H1 (cell line): ENCODE data around the gene KRTCAP2. TPM values are rescaled to one million over a fixed set of nuclear protein-coding genes. Genes with fewer than 3 reads are reported as not detected.
A peak's percentile ranks its signal among the peaks of the same experiment; 100 is the strongest.

Experiments
- CTCF ChIA-PET: fragments of 300-600 bp; sonication (Branson Sonifier 250); formaldehyde crosslinking; loops from one replicate; lab custom pipeline; 2021; ENCODE audit not compliant: partially characterized antibody; lab: Charles Lee
- POLR2A ChIA-PET: fragments of 300-600 bp; sonication (Branson Sonifier 250); formaldehyde crosslinking; loops from one replicate; lab custom pipeline; 2021; ENCODE audit warnings: inconsistent platforms; ENCODE audit not compliant: partially characterized antibody; lab: Charles Lee
- DNase-seq, 2 experiments: peaks; one replicate each; pipeline versions ENCODE4 v3.0.0 to v3.0.0-alpha.2; 2010 to 2022; ENCODE audit warnings: low spot score in 2 of 2, low read depth in 1 of 2, mixed read lengths in 1 of 2
- FAIRE-seq: peaks from 2 replicates; lab custom pipeline; 2011; peaks lifted over from hg19 to GRCh38; lab: Jason Lieb, UNC
- H2AFZ ChIP-seq: 2 replicates; pipeline ENCODE4 v1.8.1; 2012; ENCODE audit warnings: low read length, inconsistent platforms
- H2AK5ac ChIP-seq: 2 replicates; pipeline ENCODE4 v1.6.1; 2013; ENCODE audit warnings: low read depth, low read length
- H2BK120ac ChIP-seq: replicated peaks from 2 replicates; pipeline ENCODE3; 2013; ENCODE audit warnings: low read depth, low read length, inconsistent platforms
- H2BK12ac ChIP-seq: 2 replicates; pipeline ENCODE4 v1.6.1; 2013; ENCODE audit warnings: low read depth, low read length
- H2BK15ac ChIP-seq: 2 replicates; pipeline ENCODE4 v1.6.1; 2013; ENCODE audit warnings: low read length
- H2BK20ac ChIP-seq: 2 replicates; pipeline ENCODE4 v1.6.1; 2013; ENCODE audit warnings: low read length
- H2BK5ac ChIP-seq: 2 replicates; pipeline ENCODE4 v1.6.1; 2013; ENCODE audit warnings: low read depth, low read length
- H3K14ac ChIP-seq: 2 replicates; pipeline ENCODE4 v1.6.1; 2013; ENCODE audit warnings: inconsistent platforms; ENCODE audit not compliant: insufficient read length
- H3K18ac ChIP-seq: 2 replicates; pipeline ENCODE4 v1.6.1; 2013; ENCODE audit warnings: low read length; ENCODE audit errors: extremely low read depth
- H3K23ac ChIP-seq: 2 replicates; pipeline ENCODE4 v1.6.1; 2013; ENCODE audit warnings: inconsistent platforms; ENCODE audit not compliant: insufficient read length
- H3K23me2 ChIP-seq: 2 replicates; pipeline ENCODE4 v1.6.1; 2013; ENCODE audit warnings: low read depth, low read length
- H3K27ac ChIP-seq: 2 replicates; pipeline ENCODE4 v1.6.1; 2011; ENCODE audit warnings: low read depth, low read length, inconsistent platforms
- H3K27me3 ChIP-seq, 4 experiments: replicated peaks in 1 of 4; 1 replicate in 1 of 4; 2 replicates in 3 of 4; pipeline versions ENCODE4 v1.6.1 to v1.8.1; 2011 to 2013; ENCODE audit warnings: low read length in 3 of 4, mild to moderate bottlenecking in 3 of 4, inconsistent platforms in 2 of 4, mixed read lengths in 2 of 4, moderate library complexity in 1 of 4; ENCODE audit not compliant: control insufficient read depth in 3 of 4, insufficient read depth in 3 of 4; ENCODE audit errors: extremely low read depth in 1 of 4
- H3K36me3 ChIP-seq, 4 experiments: 2 replicates each; pipeline versions ENCODE4 v1.6.1 to v1.8.1; 2011 to 2013; ENCODE audit warnings: mild to moderate bottlenecking in 4 of 4, low read length in 3 of 4, moderate library complexity in 2 of 4, control low read depth in 1 of 4, inconsistent platforms in 1 of 4; ENCODE audit not compliant: insufficient read depth in 4 of 4, control insufficient read depth in 2 of 4
- H3K4ac ChIP-seq: replicated peaks from 2 replicates; pipeline ENCODE3; 2013; ENCODE audit warnings: low read length, low read depth, mixed read lengths, inconsistent platforms; ENCODE audit not compliant: insufficient read length
- H3K4me1 ChIP-seq, 4 experiments: replicated peaks in 1 of 4; 1 replicate in 1 of 4; 2 replicates in 3 of 4; pipeline versions ENCODE4 v1.6.1 to v1.8.1; 2011 to 2013; ENCODE audit warnings: low read length in 3 of 4, inconsistent platforms in 2 of 4, mixed read lengths in 1 of 4; ENCODE audit not compliant: insufficient read depth in 4 of 4, control insufficient read depth in 3 of 4
- H3K4me2 ChIP-seq, 2 experiments: 2 replicates each; pipeline versions ENCODE4 v1.6.1 to v1.8.1; 2011 to 2013; ENCODE audit warnings: low read depth in 2 of 2, low read length in 2 of 2, control low read depth in 1 of 2, inconsistent platforms in 1 of 2, mild to moderate bottlenecking in 1 of 2; ENCODE audit not compliant: insufficient read depth in 1 of 2
- H3K4me3 ChIP-seq, 4 experiments: fragments of 200-600, 300-600 bp in 1 of 4; sonication (generic), shearing (Covaris generic), sonication (Bioruptor Twin) in 1 of 4; 2 replicates each; pipeline versions ENCODE4 v1.5.1 to v1.8.1; 2011 to 2016; ENCODE audit warnings: low read length in 4 of 4, low read depth in 3 of 4, control low read depth in 2 of 4, inconsistent platforms in 2 of 4, mild to moderate bottlenecking in 2 of 4, mixed read lengths in 1 of 4, moderate library complexity in 1 of 4; ENCODE audit not compliant: insufficient read depth in 2 of 4; ENCODE audit errors: extremely low read depth in 1 of 4
- H3K56ac ChIP-seq: replicated peaks from 2 replicates; pipeline ENCODE3; 2013; ENCODE audit warnings: low read depth, mild to moderate bottlenecking, mixed read lengths, low read length, inconsistent platforms; ENCODE audit not compliant: insufficient read length
- H3K79me1 ChIP-seq: 2 replicates; pipeline ENCODE4 v1.6.1; 2013; ENCODE audit warnings: low read depth, low read length, control low read depth
- H3K79me2 ChIP-seq, 2 experiments: 2 replicates each; pipeline versions ENCODE4 v1.6.1 to v1.8.1; 2012 to 2013; ENCODE audit warnings: low read length in 2 of 2, mild to moderate bottlenecking in 2 of 2, inconsistent platforms in 1 of 2; ENCODE audit not compliant: insufficient read depth in 2 of 2, control insufficient read depth in 1 of 2
- H3K9ac ChIP-seq, 4 experiments: replicated peaks in 1 of 4; 1 replicate in 1 of 4; 2 replicates in 3 of 4; pipeline versions ENCODE4 v1.6.1 to v1.8.1; 2011 to 2013; ENCODE audit warnings: low read depth in 3 of 4, low read length in 3 of 4, control low read depth in 2 of 4, mild to moderate bottlenecking in 2 of 4, moderate library complexity in 2 of 4, inconsistent platforms in 1 of 4; ENCODE audit errors: extremely low read depth in 1 of 4
- H3K9me3 ChIP-seq, 2 experiments: 2 replicates each; pipeline versions ENCODE4 v1.6.1 to v1.8.1; 2012 to 2013; ENCODE audit warnings: mild to moderate bottlenecking in 2 of 2, moderate library complexity in 2 of 2, control low read depth in 1 of 2, inconsistent platforms in 1 of 2, low read depth in 1 of 2, low read length in 1 of 2, mixed read lengths in 1 of 2; ENCODE audit not compliant: insufficient read depth in 2 of 2
- H4K20me1 ChIP-seq, 2 experiments: replicated peaks in 1 of 2; 2 replicates each; pipeline versions ENCODE3 to v1.8.1; 2011 to 2013; ENCODE audit warnings: inconsistent platforms in 2 of 2, low read length in 2 of 2, mild to moderate bottlenecking in 1 of 2; ENCODE audit not compliant: insufficient read depth in 2 of 2, control insufficient read depth in 1 of 2
- H4K5ac ChIP-seq: 2 replicates; pipeline ENCODE4 v1.6.1; 2013; ENCODE audit warnings: low read length, low read depth, mixed read lengths, inconsistent platforms; ENCODE audit not compliant: insufficient read length
- H4K8ac ChIP-seq: 2 replicates; pipeline ENCODE4 v1.8.0; 2013; ENCODE audit warnings: mild to moderate bottlenecking, moderate library complexity, low read length, inconsistent platforms; ENCODE audit not compliant: insufficient read depth; ENCODE audit errors: extremely low read depth
- H4K91ac ChIP-seq: replicated peaks from 2 replicates; pipeline ENCODE3; 2013; ENCODE audit warnings: low read length, mixed read lengths, inconsistent platforms; ENCODE audit not compliant: insufficient read length
- POLR2A ChIP-seq, 2 experiments: IDR thresholded peaks; 1 replicate in 1 of 2; 2 replicates in 1 of 2; pipeline ENCODE4 v1.6.1; 2011; ENCODE audit warnings: low read depth in 2 of 2, low read length in 2 of 2, mild to moderate bottlenecking in 2 of 2; ENCODE audit errors: control extremely low read depth in 1 of 2
- POLR2AphosphoS5 ChIP-seq: IDR thresholded peaks from 2 replicates; pipeline ENCODE4 v1.6.1; 2011; ENCODE audit warnings: low read depth, low read length
- TAF1 ChIP-seq: IDR thresholded peaks from 2 replicates; pipeline ENCODE4 v1.6.1; 2011; ENCODE audit warnings: mild to moderate bottlenecking, low read depth, low read length
- WGBS, 2 experiments: shearing (Covaris generic) in 1 of 2; methylation state at CpG; one replicate each; pipeline versions ENCODE4 v1.1.6 to v1.1.7; 2013 to 2015; ENCODE audit warnings: low lambda C conversion rate in 2 of 2, mixed read lengths in 2 of 2, inconsistent platforms in 1 of 2, low coverage in 1 of 2, missing lambda C conversion rate in 1 of 2; ENCODE audit not compliant: insufficient replicate concordance in 2 of 2, insufficient coverage in 1 of 2, insufficient read length in 1 of 2; ENCODE audit errors: extremely low coverage in 1 of 2, missing lambda C conversion rate in 1 of 2; 5-methylcytosine and 5-hydroxymethylcytosine counted together
- polyA plus RNA-seq, 7 experiments: library from polyadenylated mRNA; depleted of rRNA in 3 of 7; stranded (reverse) in 5 of 7; unstranded in 2 of 7; fragments of >200 nt in 5 of 7; fragments of 200-250 nt in 2 of 7; gene quantifications; 1 replicate in 5 of 7; 2 replicates in 1 of 7; 4 replicates in 1 of 7; pipeline versions ENCODE4 v1.2.1 to v1.2.3, GENCODE V29; 2011 to 2013; ENCODE audit warnings: missing spikeins in 2 of 7, mixed read lengths in 2 of 7
- total RNA-seq: library from RNA; stranded (reverse); fragmentation: NEBNext Ultra II Directional; extraction: Animal tissue kit (Norgen Biotek cat#: 25700); gene quantifications from 2 replicates; pipeline ENCODE4 v1.2.1, GENCODE V29; 2021

The KRTCAP2 gene
- total and polyA plus RNA-seq, 2 of the 8 experiments (the other 6 are each of a cell fraction or from before 2014, with no cell fraction given), result 146 to 317 TPM

DNA sequence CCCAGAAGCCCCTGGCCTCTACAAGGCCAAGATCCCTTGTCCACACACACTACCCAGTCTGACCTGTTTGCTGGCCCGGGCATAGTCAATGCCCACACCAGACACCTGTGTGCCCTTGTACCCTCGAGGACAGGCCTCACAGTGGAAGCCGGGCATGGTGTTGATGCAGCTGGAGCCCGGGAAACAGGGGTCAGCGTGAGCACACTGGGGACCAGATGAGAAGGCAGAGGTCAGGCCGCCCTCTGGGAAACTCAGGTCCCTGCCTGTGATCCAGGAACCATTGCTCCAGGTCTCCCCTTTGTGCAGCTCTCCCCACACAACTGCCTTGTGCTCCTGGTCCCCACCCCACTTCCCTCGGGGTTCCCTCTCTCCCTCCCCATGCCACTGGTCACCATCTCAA lies 29.1 kb upstream of the KRTCAP2 start:
- Histone ChIP-seq H2BK12ac (no peak overlapping the region), H3K4me2 (no peak overlapping the region), H4K8ac (no peak overlapping the region; the same call in 1 of the 2 replicates), H3K18ac (no peak overlapping the region), H3K9me3 (no peaks in the 10 kb centered on the region), H3K4ac (no peak overlapping the region), H2AFZ (no peak overlapping the region), H2BK15ac (no peak overlapping the region), H2AK5ac (no peak overlapping the region), H4K91ac (no peak overlapping the region), H3K9ac (no peak overlapping the region), H3K36me3 (peaks cover 40 to 70% (median 58%) of the 10 kb centered on the region in 4 experiments), H3K27me3 (no peaks in the 10 kb centered on the region; a peak in 1 of 7 replicates), H3K14ac (no peak overlapping the region), H3K27ac (no peak overlapping the region), H4K5ac (no peak overlapping the region), H4K20me1 (peaks cover 17 to 43% of the 10 kb centered on the region in 2 experiments), H2BK120ac (no peak overlapping the region), H3K4me3 (no peak overlapping the region), H3K79me2 (peaks cover 0 to 14% of the 10 kb centered on the region in 2 experiments; a peak in 2 of 4 replicates), H3K79me1 (peaks cover 14% of the 10 kb centered on the region), H2BK5ac (no peak overlapping the region), H3K23me2 (no peaks in the 10 kb centered on the region), H3K56ac (no peak overlapping the region), H2BK20ac (no peak overlapping the region), H3K23ac (no peak overlapping the region), H3K4me1 (peaks cover 0 to 17% (median 11%) of the 10 kb centered on the region in 4 experiments; a peak in 6 of 7 replicates)
- FAIRE-seq (no peak), DNase-seq (no peak)
- 95% methylated on average over 7 of the region's 7 CpGs; no CpG with 5 or more reads in 1 of the 2 experiments for WGBS, 2 experiments
- POLR2A ChIA-PET, result interaction anchor here (0.9 to 19.4 kb wide), 13 partner anchors 6 to 230 kb away, joined by 3 to 512 read pairs (median 5); partner anchors contain the start of genes ENTREP3, KRTCAP2 and TRIM46
- CTCF ChIA-PET, result interaction anchor here (0.9 to 1.8 kb wide), 4 partner anchors 9 to 48 kb away, joined by 3 to 8 read pairs (median 6); no protein-coding TSS in a partner anchor
- TF ChIP-seq TAF1 (no peak), POLR2A (IDR thresholded peaks at IDR 0.05; ENCODE audit: control extremely low read depth in 1 of 2, low read depth in 2 of 2, low read length in 2 of 2) (peak in 1 of 2 experiments; percentile 83; a peak in 2 of 3 replicates), POLR2AphosphoS5 (peak; percentile 80)
